Middle frontal gyrus (tissue), 1 donor: Measurements from ENCODE around the gene CHMP6.

ENCODE experiments used
- DNase-seq: peaks from one replicate; pipeline ENCODE4 v3.0.0-alpha.2; 2015; ENCODE audit warnings: low spot score; ENCODE audit errors: extremely low spot score

CHMP6 gene

GRCh38 chr17:80970762-80971703, 20.6 kb upstream of the CHMP6 start:
- DNase-seq: no peak

- DNase-seq: no peak
Observed at GRCh38 chr17:80971704-80972304, 19.8 kb upstream of the CHMP6 start.

GRCh38 chr17:80976701-80977100, 14.9 kb upstream of the CHMP6 start:
- DNase-seq: no peak

GRCh38 chr17:80977172-80977571, 14.5 kb upstream of the CHMP6 start:
- DNase-seq: no peak

- DNase-seq: no peak
Observed at GRCh38 chr17:80978499-80979497, 12.8 kb upstream of the CHMP6 start.

- DNase-seq: no peak
Observed at GRCh38 chr17:80979547-80980378, 11.9 kb upstream of the CHMP6 start.

GRCh38 chr17:80980397-80981061, 11.1 kb upstream of the CHMP6 start:
- DNase-seq: no peak

GRCh38 chr17:80981062-80981902, 10.4 kb upstream of the CHMP6 start:
- no peak for DNase-seq

GRCh38 chr17:80981929-80982425, 9.7 kb upstream of the CHMP6 start:
- DNase-seq: no peak

- no peak for DNase-seq
Observed at GRCh38 chr17:80982426-80982974, 9.1 kb upstream of the CHMP6 start.

- no peak for DNase-seq
Observed at GRCh38 chr17:80983545-80983944, 8.1 kb upstream of the CHMP6 start.

GRCh38 chr17:80984749-80985148, 6.9 kb upstream of the CHMP6 start:
- DNase-seq: no peak

GRCh38 chr17:80986046-80986445, 5.6 kb upstream of the CHMP6 start:
- no peak for DNase-seq

GRCh38 chr17:80986816-80987475, 4.7 kb upstream of the CHMP6 start:
- DNase-seq: no peak

GRCh38 chr17:80987941-80988461, 3.6 kb upstream of the CHMP6 start:
- DNase-seq: no peak

- DNase-seq: no peak
Observed at GRCh38 chr17:80989586-80989913, 2.1 kb upstream of the CHMP6 start.

GRCh38 chr17:80990921-80991644, 558 bp upstream of the CHMP6 start:
- DNase-seq: no peak
